ENCODE measurements around the gene MAST4.

The MAST4 gene

DNA sequence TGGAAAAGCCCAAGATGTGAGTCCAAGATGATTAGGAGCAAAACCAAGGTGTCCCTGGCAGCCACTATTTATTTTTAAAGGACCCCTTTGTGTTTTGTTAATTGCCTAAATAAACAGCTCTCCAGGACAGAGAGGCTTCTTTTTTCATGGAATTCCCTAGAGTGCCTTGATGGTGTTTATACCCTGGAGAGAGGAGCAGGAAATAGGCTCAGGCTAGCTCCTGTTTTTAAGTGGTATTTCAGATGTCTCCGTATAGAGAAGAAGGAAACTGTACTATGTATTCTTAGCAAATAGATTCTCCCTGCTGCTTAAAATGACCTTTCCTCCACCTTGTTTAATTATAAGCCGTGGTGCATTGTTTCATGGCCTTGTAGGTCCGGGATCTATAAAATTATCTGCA is 308.0 kb downstream of the MAST4 start:
- H2AFZ ChIP-seq: no peak overlapping the region
- H3K9ac ChIP-seq: no peak overlapping the region
- TF ChIP-seq, protein P1, sequence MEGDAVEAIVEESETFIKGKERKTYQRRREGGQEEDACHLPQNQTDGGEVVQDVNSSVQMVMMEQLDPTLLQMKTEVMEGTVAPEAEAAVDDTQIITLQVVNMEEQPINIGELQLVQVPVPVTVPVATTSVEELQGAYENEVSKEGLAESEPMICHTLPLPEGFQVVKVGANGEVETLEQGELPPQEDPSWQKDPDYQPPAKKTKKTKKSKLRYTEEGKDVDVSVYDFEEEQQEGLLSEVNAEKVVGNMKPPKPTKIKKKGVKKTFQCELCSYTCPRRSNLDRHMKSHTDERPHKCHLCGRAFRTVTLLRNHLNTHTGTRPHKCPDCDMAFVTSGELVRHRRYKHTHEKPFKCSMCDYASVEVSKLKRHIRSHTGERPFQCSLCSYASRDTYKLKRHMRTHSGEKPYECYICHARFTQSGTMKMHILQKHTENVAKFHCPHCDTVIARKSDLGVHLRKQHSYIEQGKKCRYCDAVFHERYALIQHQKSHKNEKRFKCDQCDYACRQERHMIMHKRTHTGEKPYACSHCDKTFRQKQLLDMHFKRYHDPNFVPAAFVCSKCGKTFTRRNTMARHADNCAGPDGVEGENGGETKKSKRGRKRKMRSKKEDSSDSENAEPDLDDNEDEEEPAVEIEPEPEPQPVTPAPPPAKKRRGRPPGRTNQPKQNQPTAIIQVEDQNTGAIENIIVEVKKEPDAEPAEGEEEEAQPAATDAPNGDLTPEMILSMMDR (IDR thresholded peaks at IDR 0.05): no peak

DNA sequence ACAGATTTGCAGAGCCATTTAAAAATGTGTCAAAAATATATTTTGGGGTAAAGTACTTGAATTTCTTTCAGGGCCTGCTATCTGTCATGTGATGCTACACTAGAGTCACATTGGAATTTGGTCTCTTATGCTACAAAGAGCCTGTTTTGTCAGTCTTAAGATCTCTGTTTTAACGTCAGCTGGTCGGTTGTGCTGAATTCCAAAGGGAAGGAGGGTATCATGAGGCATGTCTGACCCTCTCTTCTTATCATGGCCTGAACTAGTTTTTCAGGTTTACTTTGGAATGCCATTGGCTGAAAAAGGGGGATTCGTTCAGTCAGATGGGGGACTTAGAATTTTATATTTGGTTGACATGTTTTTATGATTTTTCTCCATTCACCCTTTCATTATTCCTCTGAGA is 309.8 kb downstream of the MAST4 start:
- TF ChIP-seq, protein P1 (IDR thresholded peaks at IDR 0.05): no peak

More for the DNA sequence above, 308.0 kb downstream of the MAST4 start:
- peaks cover 30% of the 10 kb centered on the region for H3K4me1 ChIP-seq
- H3K9me3 ChIP-seq (ENCODE audit: control insufficient read depth, low read length): no peaks in the 10 kb centered on the region
- H3K4me3 ChIP-seq (ENCODE audit: low read depth, low read length): no peak overlapping the region
- no peak overlapping the region for H3K4me2 ChIP-seq (ENCODE audit: low read length)
- H3K36me3 ChIP-seq (ENCODE audit: control insufficient read depth, insufficient read depth, low read length): no peaks in the 10 kb centered on the region
- no peaks in the 10 kb centered on the region for H3K27me3 ChIP-seq (ENCODE audit: control insufficient read depth, insufficient read depth, low read length)
- no peak overlapping the region for H3K27ac ChIP-seq
- peaks cover 44% of the 10 kb centered on the region for H3K79me2 ChIP-seq

DNA sequence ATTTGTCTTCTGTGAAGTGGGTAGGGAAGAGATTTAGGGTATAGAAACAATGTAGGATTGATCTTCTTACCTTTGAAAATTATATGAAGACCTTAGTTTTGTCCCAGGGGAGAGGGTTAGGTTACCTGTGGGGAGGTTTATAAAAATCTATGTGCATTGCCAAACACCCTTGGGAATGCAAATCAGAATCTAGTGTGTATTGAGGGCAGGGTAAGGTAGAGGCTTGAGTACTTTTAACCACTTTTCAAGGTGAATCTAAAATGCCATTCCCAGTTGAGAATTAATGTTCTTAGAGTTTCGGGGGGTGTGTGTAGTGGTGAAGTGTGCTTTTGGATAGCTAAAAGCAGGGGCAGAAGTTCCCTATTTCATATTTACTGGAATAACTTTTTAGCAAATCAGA is 312.0 kb downstream of the MAST4 start:
- H3K4me3 ChIP-seq (ENCODE audit: low read depth, low read length): no peak overlapping the region
- no peak overlapping the region for H3K27ac ChIP-seq
- no peak overlapping the region for H3K4me2 ChIP-seq (ENCODE audit: low read length)
- no peaks in the 10 kb centered on the region for H3K9me3 ChIP-seq (ENCODE audit: control insufficient read depth, low read length)
- no peaks in the 10 kb centered on the region for H3K36me3 ChIP-seq (ENCODE audit: control insufficient read depth, insufficient read depth, low read length)
- no peak overlapping the region for H3K9ac ChIP-seq
- peaks cover 12% of the 10 kb centered on the region for H3K4me1 ChIP-seq
- H3K27me3 ChIP-seq (ENCODE audit: control insufficient read depth, insufficient read depth, low read length): no peaks in the 10 kb centered on the region
- peaks cover 57% of the 10 kb centered on the region for H3K79me2 ChIP-seq
- H2AFZ ChIP-seq: no peak overlapping the region
- TF ChIP-seq, protein P1 (IDR thresholded peaks at IDR 0.05): no peak

More for the DNA sequence above, 309.8 kb downstream of the MAST4 start:
- Histone ChIP-seq H3K36me3 (ENCODE audit: control insufficient read depth, insufficient read depth, low read length) (no peaks in the 10 kb centered on the region), H3K79me2 (peaks cover 55% of the 10 kb centered on the region), H3K4me2 (ENCODE audit: low read length) (no peak overlapping the region), H3K4me3 (ENCODE audit: low read depth, low read length) (no peak overlapping the region), H3K4me1 (peaks cover 19% of the 10 kb centered on the region), H3K9me3 (ENCODE audit: control insufficient read depth, low read length) (no peaks in the 10 kb centered on the region), H3K9ac (no peak overlapping the region), H2AFZ (no peak overlapping the region), H3K27me3 (ENCODE audit: control insufficient read depth, insufficient read depth, low read length) (no peaks in the 10 kb centered on the region), H3K27ac (no peak overlapping the region)

DNA sequence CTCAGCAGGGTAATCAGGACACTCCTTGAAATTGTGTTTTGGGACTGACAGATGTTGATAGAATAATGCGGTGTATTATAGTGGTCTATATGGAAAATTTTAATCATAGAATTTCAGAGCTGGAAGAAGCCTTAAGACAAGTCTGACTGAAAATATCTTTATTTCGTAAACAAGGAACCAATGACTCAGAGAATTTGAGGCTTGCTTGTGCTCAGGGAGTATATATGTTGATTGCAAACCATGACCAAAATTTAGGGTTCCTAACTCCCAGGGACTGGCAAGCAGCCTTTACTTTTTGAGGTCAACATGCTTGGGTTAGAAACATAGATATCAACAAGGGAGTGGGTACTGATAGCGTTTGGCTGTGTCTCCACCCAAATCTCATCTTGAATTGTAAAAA is 313.2 kb downstream of the MAST4 start:
- no peaks in the 10 kb centered on the region for H3K36me3 ChIP-seq (ENCODE audit: control insufficient read depth, insufficient read depth, low read length)
- peaks cover 58% of the 10 kb centered on the region for H3K79me2 ChIP-seq
- H3K4me3 ChIP-seq (ENCODE audit: low read depth, low read length): no peak overlapping the region
- H3K27ac ChIP-seq: no peak overlapping the region
- no peak overlapping the region for H3K9ac ChIP-seq
- TF ChIP-seq, protein P1 (IDR thresholded peaks at IDR 0.05): no peak
- H3K9me3 ChIP-seq (ENCODE audit: control insufficient read depth, low read length): no peaks in the 10 kb centered on the region
- peaks cover 12% of the 10 kb centered on the region for H3K4me1 ChIP-seq
- H3K27me3 ChIP-seq (ENCODE audit: control insufficient read depth, insufficient read depth, low read length): no peaks in the 10 kb centered on the region
- no peak overlapping the region for H2AFZ ChIP-seq
- H3K4me2 ChIP-seq (ENCODE audit: low read length): no peak overlapping the region

DNA sequence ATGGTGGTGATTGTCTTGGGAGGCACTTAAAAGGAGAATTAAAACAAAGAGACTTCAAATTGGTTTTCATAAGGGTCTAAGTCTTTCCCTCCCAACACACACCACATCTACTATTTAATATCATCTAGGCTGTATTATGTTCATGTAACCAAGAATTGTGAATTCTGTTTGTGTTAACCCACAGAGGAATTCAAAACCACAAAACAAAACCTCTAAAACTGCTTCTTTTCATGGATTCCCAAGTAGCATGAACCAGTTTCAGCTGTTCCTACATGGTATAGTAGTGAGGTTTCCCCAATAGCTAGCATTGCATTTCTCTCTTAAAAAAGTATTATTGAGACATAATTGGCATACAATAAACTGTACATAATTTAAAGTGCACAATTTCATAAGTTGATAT is 316.6 kb downstream of the MAST4 start:
- Histone ChIP-seq H3K27me3 (ENCODE audit: control insufficient read depth, insufficient read depth, low read length) (no peaks in the 10 kb centered on the region), H3K4me1 (no peaks in the 10 kb centered on the region), H3K79me2 (peaks cover 48% of the 10 kb centered on the region), H3K4me2 (ENCODE audit: low read length) (no peak overlapping the region), H3K9me3 (ENCODE audit: control insufficient read depth, low read length) (no peaks in the 10 kb centered on the region), H2AFZ (no peak overlapping the region), H3K9ac (no peak overlapping the region), H3K4me3 (ENCODE audit: low read depth, low read length) (no peak overlapping the region), H3K36me3 (ENCODE audit: control insufficient read depth, insufficient read depth, low read length) (no peaks in the 10 kb centered on the region), H3K27ac (no peak overlapping the region)
- TF ChIP-seq, protein P1 (IDR thresholded peaks at IDR 0.05): no peak
